Fibroblast of lung (primary cell): ENCODE results near the gene MAST1.

Experiments used
- CTCF ChIP-seq, 2 donors: IDR thresholded peaks in 1 of 2; conservative IDR thresholded peaks in 1 of 2; 1 replicate in 1 of 2; 2 replicates in 1 of 2; pipeline ENCODE4 v1.5.1; 2011 to 2012; ENCODE audit warnings: low read length in 2 of 2, control low read depth in 1 of 2, inconsistent platforms in 1 of 2, low read depth in 1 of 2, mild to moderate bottlenecking in 1 of 2
- EZH2 ChIP-seq: IDR thresholded peaks from 2 replicates; pipeline ENCODE4 v1.5.1; 2012; ENCODE audit warnings: low read length, control low read depth, mild to moderate bottlenecking; ENCODE audit errors: missing control alignments

- TF ChIP-seq CTCF (conservative IDR thresholded peaks at IDR 0.05 in 1 of 2, IDR thresholded peaks at IDR 0.05 in 1 of 2; ENCODE audit: low read depth in 1 of 2, low read length in 2 of 2) (no peak), EZH2 (no peak)
Measured at GRCh38 chr19:12789904-12790619, 48.3 kb upstream of the MAST1 start.
